ENCODE data around the gene CST9L. TPM values are rescaled to one million over a fixed set of nuclear protein-coding genes. Genes with fewer than 3 reads are reported as not detected.

Gene CST9L
- total RNA-seq, 1 donor from 2014 or later, result not detected

- Histone ChIP-seq H3K4me3 (ENCODE audit: low read depth, low read length) (no peak overlapping the region), H3K36me3 (ENCODE audit: control insufficient read depth, insufficient read depth, low read length) (no peaks in the 10 kb centered on the region), H3K27me3 (ENCODE audit: control insufficient read depth, insufficient read depth, low read length) (no peaks in the 10 kb centered on the region)
- no peak for TF ChIP-seq CTCF (IDR thresholded peaks at IDR 0.05; ENCODE audit: insufficient read depth, low read length, poor library complexity, severe bottlenecking)
- DNase-seq (ENCODE audit: low read depth), result no peak
These were observed 48.1 kb downstream of the CST9L start for GRCh38 chr20:23520185-23520584.

GRCh38 chr20:23519556-23519955, 48.7 kb downstream of the CST9L start:
- Histone ChIP-seq H3K36me3 (ENCODE audit: control insufficient read depth, insufficient read depth, low read length) (no peaks in the 10 kb centered on the region), H3K4me3 (ENCODE audit: low read depth, low read length) (no peak overlapping the region), H3K27me3 (ENCODE audit: control insufficient read depth, insufficient read depth, low read length) (no peaks in the 10 kb centered on the region)
- TF ChIP-seq CTCF (IDR thresholded peaks at IDR 0.05; ENCODE audit: insufficient read depth, low read length, poor library complexity, severe bottlenecking), result no peak
- no peak for DNase-seq (ENCODE audit: low read depth)

- no peak overlapping the region for H3K4me3 ChIP-seq (ENCODE audit: low read depth, low read length)
- TF ChIP-seq CTCF (IDR thresholded peaks at IDR 0.05; ENCODE audit: insufficient read depth, low read length, poor library complexity, severe bottlenecking), result no peak
- H3K27me3 ChIP-seq (ENCODE audit: control insufficient read depth, insufficient read depth, low read length), result no peaks in the 10 kb centered on the region
- no peaks in the 10 kb centered on the region for H3K36me3 ChIP-seq (ENCODE audit: control insufficient read depth, insufficient read depth, low read length)
- no peak for DNase-seq (ENCODE audit: low read depth)
These were observed 50.6 kb downstream of the CST9L start for GRCh38 chr20:23517719-23518118.

- DNase-seq (ENCODE audit: low read depth), result no peak
- Histone ChIP-seq H3K4me3 (ENCODE audit: low read depth, low read length) (no peak overlapping the region), H3K27me3 (ENCODE audit: control insufficient read depth, insufficient read depth, low read length) (no peaks in the 10 kb centered on the region), H3K36me3 (ENCODE audit: control insufficient read depth, insufficient read depth, low read length) (no peaks in the 10 kb centered on the region)
- TF ChIP-seq CTCF (IDR thresholded peaks at IDR 0.05; ENCODE audit: insufficient read depth, low read length, poor library complexity, severe bottlenecking), result no peak
These were observed 52.9 kb downstream of the CST9L start for GRCh38 chr20:23515250-23515939.

- no peak for TF ChIP-seq CTCF (IDR thresholded peaks at IDR 0.05; ENCODE audit: insufficient read depth, low read length, poor library complexity, severe bottlenecking)
- H3K27me3 ChIP-seq (ENCODE audit: control insufficient read depth, insufficient read depth, low read length), result no peaks in the 10 kb centered on the region
- H3K36me3 ChIP-seq (ENCODE audit: control insufficient read depth, insufficient read depth, low read length), result no peaks in the 10 kb centered on the region
- no peak for DNase-seq (ENCODE audit: low read depth)
- no peak overlapping the region for H3K4me3 ChIP-seq (ENCODE audit: low read depth, low read length)
These were observed 53.4 kb downstream of the CST9L start for GRCh38 chr20:23514848-23515247.

Other genes starting within 250 kb of the CST9L start
- 59.6 and 71.6 TPM in 2 replicates for gene NXT1, start 217.7 kb downstream of the CST9L start, total RNA-seq
- gene GZF1, start 206.3 kb downstream of the CST9L start, total RNA-seq, result 13.0 and 20.0 TPM in 2 replicates
- 3.0 and 3.4 TPM in 2 replicates for gene NAPB, start 147.0 kb downstream of the CST9L start, total RNA-seq
- gene CSTL1, start 128.8 kb downstream of the CST9L start, total RNA-seq, result not detected in 2 replicates
- not detected in 2 replicates for gene CST11, start 115.6 kb downstream of the CST9L start, total RNA-seq
- not detected in 2 replicates for gene CST8, start 77.4 kb downstream of the CST9L start, total RNA-seq
- gene CST9, start 37.4 kb upstream of the CST9L start, total RNA-seq, result not detected in 2 replicates
- gene CST3, start 69.5 kb upstream of the CST9L start, total RNA-seq, result 303 and 381 TPM in 2 replicates
- not detected in 2 replicates for gene CST4, start 120.6 kb upstream of the CST9L start, total RNA-seq
- gene CST1, start 182.5 kb upstream of the CST9L start, total RNA-seq, result not detected in 2 replicates